Gastroesophageal sphincter (tissue), 3 donors: ENCODE results near the gene SP2.

Experiments used
- POLR2AphosphoS5 ChIP-seq: sonication (generic); formaldehyde crosslinking; IDR thresholded peaks from one replicate; pipeline ENCODE4 v1.6.1; 2017; ENCODE audit warnings: antibody characterized with exemption
- TF ChIP-seq, protein P1 (sequence below), 4 experiments: fragments of 200-600 bp in 2 of 4; fragments of 450-650 bp in 2 of 4; sonication (generic) in 1 of 4; IDR thresholded peaks; one replicate each; pipeline ENCODE4 v1.5.1; 2017 to 2019; ENCODE audit warnings: antibody characterized with exemption in 4 of 4, mild to moderate bottlenecking in 2 of 4, moderate library complexity in 2 of 4

DNA sequence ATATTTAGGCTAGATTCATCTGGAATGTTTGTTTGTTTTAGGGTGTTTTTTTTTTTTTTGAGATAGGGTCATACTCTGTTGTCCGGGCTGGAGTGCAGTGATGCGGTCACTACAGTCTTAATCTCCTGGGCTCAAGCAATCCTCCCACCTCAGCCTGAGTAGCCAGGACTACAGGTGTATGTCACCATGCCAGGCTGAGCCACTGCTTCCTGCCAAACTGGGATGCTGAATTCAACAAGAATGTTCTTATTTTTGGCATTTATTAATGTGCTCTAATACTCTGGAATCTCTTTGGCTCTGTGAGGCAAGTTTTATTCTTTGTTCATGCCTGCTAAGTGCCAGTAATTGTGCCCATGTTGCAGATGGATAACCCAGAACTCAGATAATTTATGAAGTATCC is 21.5 kb downstream of the SP2 start:
- TF ChIP-seq, protein P1, sequence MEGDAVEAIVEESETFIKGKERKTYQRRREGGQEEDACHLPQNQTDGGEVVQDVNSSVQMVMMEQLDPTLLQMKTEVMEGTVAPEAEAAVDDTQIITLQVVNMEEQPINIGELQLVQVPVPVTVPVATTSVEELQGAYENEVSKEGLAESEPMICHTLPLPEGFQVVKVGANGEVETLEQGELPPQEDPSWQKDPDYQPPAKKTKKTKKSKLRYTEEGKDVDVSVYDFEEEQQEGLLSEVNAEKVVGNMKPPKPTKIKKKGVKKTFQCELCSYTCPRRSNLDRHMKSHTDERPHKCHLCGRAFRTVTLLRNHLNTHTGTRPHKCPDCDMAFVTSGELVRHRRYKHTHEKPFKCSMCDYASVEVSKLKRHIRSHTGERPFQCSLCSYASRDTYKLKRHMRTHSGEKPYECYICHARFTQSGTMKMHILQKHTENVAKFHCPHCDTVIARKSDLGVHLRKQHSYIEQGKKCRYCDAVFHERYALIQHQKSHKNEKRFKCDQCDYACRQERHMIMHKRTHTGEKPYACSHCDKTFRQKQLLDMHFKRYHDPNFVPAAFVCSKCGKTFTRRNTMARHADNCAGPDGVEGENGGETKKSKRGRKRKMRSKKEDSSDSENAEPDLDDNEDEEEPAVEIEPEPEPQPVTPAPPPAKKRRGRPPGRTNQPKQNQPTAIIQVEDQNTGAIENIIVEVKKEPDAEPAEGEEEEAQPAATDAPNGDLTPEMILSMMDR (IDR thresholded peaks at IDR 0.05): no peak
- TF ChIP-seq POLR2AphosphoS5: no peak
